K562 (cell line): ENCODE results near the gene DLG3. TPM values are rescaled to one million over a fixed set of nuclear protein-coding genes. Genes with fewer than 3 reads are reported as not detected.
A peak's percentile ranks its signal among the peaks of the same experiment; 100 is the strongest.

Experiments used
- ATAC-seq: fragments of 200-7000 bp; cut with Tn5 transposase; 3 replicates; pipeline ENCODE4 v1.9.1; 2020; ENCODE audit warnings: moderate library complexity
- BruUV-seq: library from RNA; stranded (reverse); fragments of 400-500 nt; replicated peaks from 2 replicates; lab custom pipeline; 2021; lab: Mats Ljungman, UMichigan
- CTCF ChIA-PET: fragments of 300-600 bp; formaldehyde crosslinking; extraction: SDS; loops from one replicate; lab custom pipeline; 2021; ENCODE audit warnings: low intra/inter-chr PET ratio; lab: Yijun Ruan, JAX
- POLR2A ChIA-PET: fragments of 300-600, 350-650 bp; sonication (Branson Sonifier 250); formaldehyde crosslinking; extraction: SDS; loops from one replicate; lab custom pipeline; 2021; ENCODE audit warnings: antibody characterized with exemption, inconsistent platforms; lab: Yijun Ruan, JAX
- DNase-seq, 4 experiments: peaks; one replicate each; pipeline versions ENCODE4 v3.0.0 to v3.0.0-alpha.2; 2011 to 2018; ENCODE audit warnings: low spot score in 3 of 4, mixed read lengths in 3 of 4; ENCODE audit errors: extremely low read depth in 1 of 4
- FAIRE-seq: peaks from 2 replicates; lab custom pipeline; 2011; peaks lifted over from hg19 to GRCh38; lab: Jason Lieb, UNC
- H2AFZ ChIP-seq: 2 replicates; pipeline ENCODE4 v1.6.0; 2011; ENCODE audit warnings: low read depth, low read length, control low read depth, inconsistent platforms
- H3K27ac ChIP-seq: fragments of 200-600 bp; 3 replicates; pipeline ENCODE4 v1.8.0; 2011; ENCODE audit warnings: low read depth, mild to moderate bottlenecking, control low read depth, inconsistent platforms, low read length, moderate library complexity, mixed read lengths; ENCODE audit errors: extremely low read depth
- H3K27me3 ChIP-seq, 2 experiments: fragments of 300-600 bp in 1 of 2; 2 replicates in 1 of 2; 3 replicates in 1 of 2; pipeline versions ENCODE4 v1.6.0 to v1.8.0; 2011; ENCODE audit warnings: inconsistent platforms in 2 of 2, low read length in 2 of 2, mild to moderate bottlenecking in 1 of 2, mixed read lengths in 1 of 2, moderate library complexity in 1 of 2; ENCODE audit not compliant: control insufficient read depth in 2 of 2, insufficient read depth in 2 of 2
- H3K36me3 ChIP-seq: fragments of 300-600 bp; 3 replicates; pipeline ENCODE4 v1.8.0; 2011; ENCODE audit warnings: mild to moderate bottlenecking, low read length, inconsistent platforms; ENCODE audit not compliant: control insufficient read depth, insufficient read depth
- H3K4me1 ChIP-seq, 2 experiments: fragments of 200-600 bp in 1 of 2; replicated peaks in 1 of 2; 2 replicates in 1 of 2; 3 replicates in 1 of 2; pipeline versions ENCODE4 v1.5.1 to v1.8.0; 2011; ENCODE audit warnings: inconsistent platforms in 2 of 2, low read length in 2 of 2, mild to moderate bottlenecking in 1 of 2, mixed read lengths in 1 of 2, moderate library complexity in 1 of 2; ENCODE audit not compliant: control insufficient read depth in 2 of 2, insufficient read depth in 2 of 2
- H3K4me2 ChIP-seq: 2 replicates; pipeline ENCODE4 v1.6.1; 2011; ENCODE audit warnings: low read length, control low read depth, inconsistent platforms, mixed read lengths; ENCODE audit not compliant: insufficient read depth
- H3K4me3 ChIP-seq: fragments of 200-600 bp; sonication (generic), shearing (Covaris generic); 2 replicates; pipeline ENCODE4 v1.5.1; 2016; ENCODE audit warnings: control low read depth, inconsistent platforms
- H3K79me2 ChIP-seq: fragments of 200-600 bp; 3 replicates; pipeline ENCODE4 v1.8.0; 2011; ENCODE audit warnings: low read length, inconsistent platforms; ENCODE audit not compliant: control insufficient read depth, insufficient read depth
- H3K9ac ChIP-seq, 2 experiments: 2 replicates each; pipeline versions ENCODE4 v1.6.0 to v1.6.1; 2011; ENCODE audit warnings: low read depth in 2 of 2, low read length in 2 of 2, control low read depth in 1 of 2, inconsistent platforms in 1 of 2, mild to moderate bottlenecking in 1 of 2, mixed read lengths in 1 of 2; ENCODE audit not compliant: insufficient read depth in 1 of 2
- H3K9me1 ChIP-seq: one replicate; pipeline ENCODE4 v1.6.0; 2011; ENCODE audit warnings: inconsistent platforms, mild to moderate bottlenecking, low read length, moderate library complexity; ENCODE audit not compliant: control insufficient read depth, insufficient read depth
- H3K9me3 ChIP-seq: replicated peaks from 2 replicates; pipeline ENCODE4 v1.5.1; 2011; ENCODE audit warnings: low read depth, low read length, inconsistent platforms; ENCODE audit not compliant: control insufficient read depth, insufficient read depth
- H4K20me1 ChIP-seq: replicated peaks from 2 replicates; pipeline ENCODE4 v1.6.1; 2011; ENCODE audit warnings: low read length, inconsistent platforms, mixed read lengths; ENCODE audit not compliant: control insufficient read depth, insufficient read depth
- BRF2 ChIP-seq: IDR thresholded peaks from 3 replicates; pipeline ENCODE4 v1.6.1; 2011; ENCODE audit warnings: borderline replicate concordance, mild to moderate bottlenecking; ENCODE audit not compliant: insufficient read length, insufficient read depth
- C11orf30 ChIP-seq: fragments of 450-650 bp; IDR thresholded peaks from 2 replicates; pipeline ENCODE4 v1.6.1; 2016; ENCODE audit warnings: low read depth, mild to moderate bottlenecking
- FOXP4 ChIP-seq: sonication (generic); formaldehyde crosslinking; IDR thresholded peaks from 2 replicates; pipeline ENCODE4 v1.8.0; 2022; ENCODE audit warnings: mild to moderate bottlenecking, missing genetic modification reagents, borderline replicate concordance
- GTF2F1 ChIP-seq: IDR thresholded peaks from 2 replicates; pipeline ENCODE4 v1.6.1; 2011; ENCODE audit warnings: low read depth, low read length, improper control_type of control experiment
- IFI16 ChIP-seq: fragments of 250-450 bp; sonication (Bioruptor Pico); IDR thresholded peaks from 2 replicates; pipeline ENCODE4 v2.1.2; 2022; ENCODE audit warnings: mild to moderate bottlenecking, inconsistent platforms
- ILF3 ChIP-seq: fragments of 450-650 bp; IDR thresholded peaks from 2 replicates; pipeline ENCODE4 v1.6.1; 2018; ENCODE audit warnings: antibody characterized with exemption, mild to moderate bottlenecking, moderate library complexity, borderline replicate concordance
- KHSRP ChIP-seq: fragments of 450-650 bp; IDR thresholded peaks from 2 replicates; pipeline ENCODE4 v1.6.1; 2017
- MEF2A ChIP-seq: IDR thresholded peaks from 2 replicates; pipeline ENCODE4 v1.6.1; 2011; ENCODE audit warnings: low read depth, mild to moderate bottlenecking, low read length, moderate library complexity; ENCODE audit not compliant: control insufficient read depth
- MTA3 ChIP-seq: fragments of 450-650 bp; formaldehyde crosslinking; IDR thresholded peaks from 2 replicates; pipeline ENCODE4 v1.6.1; 2017; ENCODE audit warnings: mild to moderate bottlenecking, borderline replicate concordance
- NR2F6 ChIP-seq: fragments of 450-650 bp; formaldehyde crosslinking; IDR thresholded peaks from 2 replicates; pipeline ENCODE4 v1.4.0; 2020; ENCODE audit warnings: mild to moderate bottlenecking
- PURB ChIP-seq: sonication (generic); formaldehyde crosslinking; IDR thresholded peaks from 2 replicates; pipeline ENCODE4 v1.9.0; 2021; ENCODE audit warnings: low read depth, mild to moderate bottlenecking, missing genetic modification reagents
- RBM17 ChIP-seq: fragments of 200-400 bp; formaldehyde crosslinking; IDR thresholded peaks from 2 replicates; pipeline ENCODE4 v1.6.1; 2017; ENCODE audit warnings: low read depth, mild to moderate bottlenecking, low read length, borderline replicate concordance
- RFX7 ChIP-seq: fragments of 250-450 bp; sonication (Bioruptor Pico); IDR thresholded peaks from 2 replicates; pipeline ENCODE4 v1.5.1; 2021; ENCODE audit warnings: mild to moderate bottlenecking
- SMAD4 ChIP-seq: fragments of 250-450 bp; sonication (Bioruptor Pico); conservative IDR thresholded peaks from 2 replicates; pipeline ENCODE4 v1.8.0; 2021; ENCODE audit warnings: inconsistent platforms, mild to moderate bottlenecking, moderate library complexity
- SNRNP70 ChIP-seq: fragments of 200-400 bp; formaldehyde crosslinking; optimal IDR thresholded peaks from 2 replicates; pipeline ENCODE3; 2017; ENCODE audit warnings: low read depth, low read length
- ZNF134 ChIP-seq: fragments of 250-450 bp; sonication (Bioruptor Pico); conservative IDR thresholded peaks from 2 replicates; pipeline ENCODE4 v1.4.0; 2020
- ZNF507 ChIP-seq: conservative IDR thresholded peaks from 2 replicates; pipeline ENCODE4 v1.6.1; 2017; ENCODE audit warnings: missing genetic modification characterization, missing compliant biosample characterization
- WGBS: fragments of 100-300 bp; shearing (Covaris generic); methylation state at CpG from one replicate; pipeline ENCODE4 v1.1.6; 2016; ENCODE audit warnings: low coverage, mixed read lengths; ENCODE audit not compliant: insufficient coverage; ENCODE audit errors: missing lambda C conversion rate; 5-methylcytosine and 5-hydroxymethylcytosine counted together
- in situ Hi-C: fragments of 300-500 bp; cut with MboI; formaldehyde crosslinking; loops from 4 replicates; pipeline ENCODE4 v1.15.0; 2018; ENCODE audit warnings: inconsistent platforms, mixed read lengths
- intact Hi-C: fragments of 100-400 bp; cut with micrococcal nuclease; formaldehyde crosslinking; loops from 2 replicates; pipeline ENCODE4 v1.14.2; 2022
- polyA plus RNA-seq, 8 experiments: library from polyadenylated mRNA; depleted of rRNA in 4 of 8; stranded (reverse) in 5 of 8; unstranded in 3 of 8; fragments of >200 nt; fragmentation: Nextera tagmentation in 2 of 8; fragmentation: Illumina TruSeq in 1 of 8; extraction: Ambion mirVana in 2 of 8; extraction: Trizol in 1 of 8; gene quantifications; 2 replicates each; pipeline versions ENCODE4 v1.2.1 to v1.2.3, GENCODE V29; 2011 to 2014; ENCODE audit warnings: inconsistent platforms in 1 of 8, missing spikeins in 1 of 8
- total RNA-seq, 7 experiments: library from RNA; depleted of rRNA in 6 of 7; stranded (reverse); fragments of >200 nt in 6 of 7; fragmentation: Illumina TruSeq in 2 of 7; extraction: Trizol in 2 of 7; gene quantifications; 2 replicates each; pipeline versions ENCODE4 v1.2.1 to v1.2.3, GENCODE V29; 2011 to 2021; ENCODE audit warnings: low replicate concordance in 1 of 7

The DLG3 gene
- total and polyA plus RNA-seq, 9 of the 15 experiments (the other 6 are each of a cell fraction or from before 2014, with no cell fraction given): 3.1 to 15.7 (median 8.8) TPM

DNA sequence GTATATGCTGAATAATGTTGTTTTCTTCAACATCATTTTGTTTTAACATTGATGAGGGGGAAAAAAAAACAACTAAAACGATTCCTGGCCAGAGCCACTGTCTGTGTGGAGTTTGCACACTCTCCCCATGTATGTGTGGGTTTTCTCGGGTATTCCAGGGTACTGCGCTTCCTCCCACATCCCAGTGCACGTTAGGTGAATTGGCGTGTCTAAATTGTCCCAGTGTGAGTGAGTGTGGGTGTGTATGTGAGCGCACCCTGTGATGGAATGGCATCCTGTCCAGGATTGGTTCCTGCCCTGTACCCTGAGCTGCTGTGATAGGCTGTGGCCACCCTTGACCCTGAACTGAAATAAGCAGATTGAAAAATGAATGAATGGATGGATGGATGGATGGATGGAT is 2.4 kb upstream of the DLG3 start (continued):
- no peak for TF ChIP-seq FOXP4 (CRISPR knock-in tag)
- no peak for TF ChIP-seq SMAD4
- TF ChIP-seq PURB: no peak
- no peak for TF ChIP-seq MEF2A
- TF ChIP-seq ILF3: no peak
- TF ChIP-seq MTA3: no peak
- TF ChIP-seq SNRNP70: no peak
- no peak for TF ChIP-seq ZNF134 (CRISPR knock-in tag)
- TF ChIP-seq NR2F6 (CRISPR knock-in tag): no peak

- no peak overlapping the region for H2AFZ ChIP-seq
- DNase-seq (peak in 1 of 4 experiments; percentile 1), ATAC-seq (no peak), FAIRE-seq (no peak)
- no peak overlapping the region for H3K4me3 ChIP-seq
- H3K27me3 ChIP-seq: peaks cover 3 to 24% of the 10 kb centered on the region in 2 experiments; a peak in 3 of 5 replicates
- no peak overlapping the region for H3K9ac ChIP-seq
- TF ChIP-seq ZNF507: no peak
- TF ChIP-seq IFI16 (CRISPR knock-in tag): no peak
- no peak for TF ChIP-seq RFX7 (CRISPR knock-in tag)
- no peak for TF ChIP-seq C11orf30
- no peak for TF ChIP-seq BRF2
- no peak for TF ChIP-seq GTF2F1
- no peak for TF ChIP-seq KHSRP
- no peak for TF ChIP-seq RBM17
- H3K9me1 ChIP-seq: no peaks in the 10 kb centered on the region
- H4K20me1 ChIP-seq: 0 out of 2 replicates have a peak, but pooled peaks cover 4% of the 10 kb centered on the region
- no peak overlapping the region for H3K27ac ChIP-seq
- no peaks in the 10 kb centered on the region for H3K79me2 ChIP-seq
- H3K4me1 ChIP-seq: peaks cover 0 to 3% of the 10 kb centered on the region in 2 experiments; a peak in 1 of 5 replicates
- no peak overlapping the region for H3K4me2 ChIP-seq
- H3K36me3 ChIP-seq: no peaks in the 10 kb centered on the region
- 20% methylated on average over 12 of the region's 61 CpGs for WGBS
- CTCF ChIA-PET: no interaction called here
- BruUV-seq: no TSS peak
- POLR2A ChIA-PET: no interaction called here
- in situ Hi-C loops (no loop called here), intact Hi-C loops (no loop called here)
- H3K9me3 ChIP-seq: no peaks in the 10 kb centered on the region
Observed at GRCh38 chrX:70444946-70445656, 466 bp downstream of the DLG3 start.
